ENCODE results near the gene CAMK4.

Gene CAMK4

DNA sequence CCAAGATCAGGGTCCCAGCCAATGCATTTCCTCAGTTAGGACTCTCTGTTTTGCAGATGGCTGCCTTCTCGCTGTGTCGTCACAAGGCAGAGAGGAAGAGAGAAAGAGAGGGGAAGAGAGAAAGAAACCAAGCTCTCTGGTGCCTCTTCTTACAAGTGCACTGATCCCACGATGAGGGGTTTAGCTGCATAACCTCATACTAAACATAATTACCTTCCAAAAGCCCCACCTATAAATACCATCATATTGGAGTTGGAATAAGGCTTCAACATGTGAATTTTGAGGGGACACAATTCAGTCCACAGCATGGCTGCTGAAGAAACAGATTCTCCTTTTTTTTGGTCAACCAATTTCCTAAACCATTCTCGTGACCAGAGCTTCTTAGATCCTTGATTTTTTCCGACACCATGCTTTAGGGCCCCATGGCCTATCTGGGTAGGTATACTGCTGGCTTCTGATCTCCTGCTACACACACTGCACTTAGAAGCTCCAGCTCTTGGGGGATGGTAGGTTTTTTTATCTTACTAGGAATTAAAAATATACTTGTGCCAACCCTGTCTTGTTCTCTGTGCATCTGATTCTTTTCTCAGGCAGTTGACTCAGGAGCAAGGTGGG lies 5.1 kb downstream of the CAMK4 start:
- no peak for DNase-seq

DNA sequence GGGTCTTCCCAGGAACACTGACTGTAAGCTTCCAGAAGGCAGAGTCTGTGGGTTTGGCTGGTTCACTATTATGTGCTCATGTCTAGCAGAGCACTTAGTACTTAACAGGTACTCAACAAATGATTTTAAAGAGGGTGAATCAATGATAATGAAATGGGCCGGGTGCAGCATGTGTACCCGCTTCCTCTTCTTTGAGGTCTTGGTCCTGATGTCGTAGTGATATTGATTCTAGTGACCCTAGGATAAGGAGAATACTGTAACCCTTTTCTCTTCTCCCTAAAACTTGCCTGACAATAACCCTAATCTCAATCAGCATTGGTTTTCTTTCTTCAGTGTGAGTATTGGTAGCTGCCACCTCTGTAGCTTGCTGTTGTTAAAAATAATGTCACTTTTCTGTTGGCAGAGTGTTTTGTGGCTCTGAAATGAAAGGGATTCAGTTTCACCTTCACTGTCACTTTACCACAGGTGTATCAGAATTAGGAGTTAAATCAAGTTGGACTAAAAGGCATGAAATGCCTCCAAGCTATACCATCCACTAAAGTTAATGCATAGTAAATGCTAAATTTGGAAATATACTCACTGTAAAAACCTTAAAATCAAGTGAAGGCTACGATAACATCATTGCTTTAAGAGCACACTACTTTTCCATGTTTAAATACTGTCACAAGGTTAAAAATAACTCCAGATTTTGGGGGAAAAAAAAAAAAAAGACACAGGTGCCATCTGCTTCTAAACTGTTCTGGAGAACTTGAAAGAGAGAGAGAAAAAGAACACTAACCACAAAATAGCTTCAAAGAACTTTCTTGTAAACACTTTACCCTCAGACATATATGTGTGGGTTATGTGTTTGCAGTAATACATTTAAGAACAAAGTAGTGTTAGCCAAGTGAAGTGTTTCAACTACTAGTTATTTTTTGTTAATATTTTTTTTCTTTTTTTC lies 6.0 kb downstream of the CAMK4 start:
- no peak for DNase-seq

DNA sequence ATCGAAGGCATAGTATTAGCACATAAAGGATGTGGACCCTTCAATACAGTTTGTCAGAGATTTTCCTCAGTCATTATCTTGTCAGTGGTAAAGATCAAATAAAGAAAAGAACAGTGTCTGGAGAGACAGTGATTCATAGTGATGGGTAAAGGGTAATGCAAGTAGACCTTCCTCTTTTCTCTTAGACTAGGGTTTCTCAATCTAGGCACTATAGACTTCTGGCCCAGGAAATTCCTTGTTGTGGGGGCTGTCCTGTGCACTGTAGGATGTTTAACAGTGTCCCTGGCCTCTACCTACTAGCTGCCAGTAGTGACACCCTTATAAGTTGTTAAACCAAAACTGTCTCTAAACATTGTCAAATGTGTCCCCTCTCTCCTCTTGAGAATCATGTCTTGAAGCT lies 6.9 kb downstream of the CAMK4 start:
- no peak for DNase-seq

DNA sequence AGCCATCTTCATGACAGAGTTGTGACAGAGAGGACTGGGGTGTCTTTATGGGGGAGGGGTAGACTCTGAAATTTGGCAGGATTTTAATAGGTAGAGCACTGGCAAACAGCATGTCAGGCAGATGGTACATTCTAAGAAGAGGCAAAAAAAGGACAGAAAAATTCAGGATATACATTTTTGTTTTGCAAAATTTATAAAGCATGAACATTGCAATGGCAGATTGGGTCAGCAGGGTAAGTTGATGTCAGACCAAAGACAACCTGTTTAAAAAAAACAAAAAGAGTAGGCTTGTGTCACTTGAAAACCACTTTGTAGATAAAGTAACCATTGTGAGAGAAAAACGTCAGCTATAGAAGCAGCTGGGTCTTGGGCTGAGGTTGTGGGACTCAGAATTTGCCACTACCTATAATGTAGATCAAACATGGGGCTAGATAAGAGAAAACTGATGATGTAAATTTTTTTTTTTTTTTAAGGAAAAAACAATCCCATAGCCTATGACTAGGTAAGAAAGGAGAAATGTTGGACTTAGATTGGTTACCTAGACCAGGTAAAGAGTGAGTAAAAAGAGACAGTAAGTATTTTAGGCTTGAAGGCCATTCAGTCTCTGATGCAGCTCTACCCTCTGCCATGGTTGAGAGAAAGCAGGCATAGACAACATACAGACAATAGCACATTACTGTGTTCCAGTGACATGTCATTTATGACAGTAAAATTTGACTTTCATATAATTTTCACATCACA lies 8.3 kb downstream of the CAMK4 start:
- no peak for DNase-seq

DNA sequence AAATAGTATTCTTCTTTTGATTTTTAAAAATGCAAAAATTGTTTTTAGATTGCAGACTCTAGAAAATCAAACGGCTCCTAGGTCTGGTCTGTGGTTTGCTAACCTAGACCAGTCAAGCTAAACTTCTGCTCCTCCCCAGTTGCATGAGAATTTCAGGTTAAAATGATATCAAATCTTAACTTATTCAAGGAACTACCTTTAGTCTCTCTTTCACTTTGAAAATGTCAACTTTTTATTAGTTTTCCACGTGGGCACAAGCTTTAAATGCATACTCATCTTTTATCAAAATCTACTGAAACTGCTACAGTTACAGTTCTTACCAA lies 8.8 kb downstream of the CAMK4 start:
- DNase-seq, result no peak

DNA sequence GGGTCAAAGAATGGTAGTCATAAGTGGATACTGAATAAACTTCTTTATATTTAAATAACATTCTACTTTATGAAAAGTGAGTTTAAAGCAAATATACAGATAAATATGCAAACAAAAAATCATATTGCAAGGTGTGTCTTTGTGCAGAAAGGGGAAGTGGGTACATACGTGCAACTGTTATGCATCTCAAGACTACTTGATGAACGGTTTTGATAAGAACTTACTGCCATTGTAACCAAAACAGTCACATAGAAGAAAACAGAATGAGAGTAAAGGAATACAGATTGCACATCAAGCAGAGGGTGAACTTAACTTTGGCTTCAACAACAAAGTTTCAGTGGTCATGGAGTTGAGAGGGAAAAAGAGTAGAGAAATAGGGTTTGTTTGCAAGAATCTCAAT lies 9.9 kb downstream of the CAMK4 start:
- DNase-seq, result no peak

DNA sequence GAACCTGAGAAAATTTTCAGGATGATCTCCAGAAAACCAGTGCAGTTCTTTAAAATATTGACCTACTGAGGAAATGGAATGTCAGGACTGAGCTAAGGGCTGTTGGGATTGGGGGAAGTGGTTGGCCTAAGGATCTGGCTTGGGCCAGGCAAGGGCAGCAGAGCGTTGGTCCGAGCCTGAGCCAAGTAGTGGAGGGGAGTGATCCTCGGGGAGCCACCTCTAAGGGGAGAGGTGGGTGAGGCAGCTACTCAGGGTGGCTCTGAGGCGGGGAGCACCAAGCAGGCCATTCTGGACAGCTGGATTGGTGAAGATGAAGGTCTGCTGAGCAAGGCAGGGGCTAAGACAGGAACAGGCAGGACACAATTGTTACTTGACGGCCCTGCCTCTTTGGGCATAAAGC lies 11.5 kb downstream of the CAMK4 start:
- DNase-seq, result no peak

DNA sequence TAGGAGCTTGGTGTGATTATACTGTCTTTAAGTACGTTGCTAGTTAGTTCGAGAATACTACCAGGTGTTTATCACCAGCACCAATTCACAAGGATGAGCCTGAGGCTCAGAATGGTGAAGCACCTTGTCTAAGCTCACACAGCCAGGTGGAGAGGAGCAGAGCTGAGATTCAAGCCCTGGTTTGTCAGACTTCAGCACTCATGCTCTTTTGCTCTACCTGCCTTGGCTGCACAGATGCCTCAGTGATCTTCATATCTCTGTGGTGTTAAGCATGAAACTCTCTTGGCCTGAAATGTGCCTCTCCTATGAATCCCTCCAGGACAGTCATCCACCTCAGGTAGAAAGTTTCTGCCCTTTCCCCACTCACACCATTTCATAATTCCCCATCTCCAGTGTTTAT lies 12.2 kb downstream of the CAMK4 start:
- DNase-seq, result no peak

DNA sequence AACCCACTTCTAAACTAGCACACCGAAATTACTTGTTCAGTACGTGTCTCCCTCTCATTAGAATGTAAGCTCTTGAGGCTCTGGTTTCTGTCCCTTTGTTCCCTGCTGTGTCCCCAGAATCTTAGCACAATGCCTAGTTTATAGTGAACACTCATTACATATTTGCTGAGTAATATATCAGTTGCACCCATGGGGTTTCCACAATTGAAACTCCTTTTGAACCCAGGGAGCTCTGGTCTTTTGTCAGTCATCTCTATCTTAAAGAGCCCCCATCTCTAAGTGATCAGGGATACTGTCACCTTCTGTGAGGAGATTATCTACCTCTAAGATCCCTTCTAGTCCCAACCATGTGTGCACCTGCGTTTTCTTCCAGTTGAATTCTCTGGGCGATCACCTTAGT lies 12.8 kb downstream of the CAMK4 start:
- DNase-seq, result no peak

DNA sequence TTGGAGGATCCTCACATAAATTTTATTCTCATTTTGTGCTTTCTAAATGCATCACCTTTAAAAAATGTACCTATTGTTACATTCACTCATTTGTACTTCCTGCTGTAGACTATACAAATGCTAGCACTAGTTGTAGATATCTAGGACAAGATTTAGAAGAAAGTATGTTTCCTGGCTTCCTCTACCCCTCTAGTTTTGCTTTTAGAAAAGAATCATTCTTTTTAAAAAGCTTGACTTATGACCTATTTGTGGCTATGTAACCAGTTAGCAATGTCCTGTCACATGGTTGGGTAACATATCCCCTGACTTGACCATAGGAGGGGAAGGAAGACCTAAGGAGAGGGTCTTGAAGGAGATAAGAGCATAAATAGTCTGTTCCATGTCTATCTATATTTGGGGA lies 13.3 kb downstream of the CAMK4 start:
- no peak for DNase-seq

DNA sequence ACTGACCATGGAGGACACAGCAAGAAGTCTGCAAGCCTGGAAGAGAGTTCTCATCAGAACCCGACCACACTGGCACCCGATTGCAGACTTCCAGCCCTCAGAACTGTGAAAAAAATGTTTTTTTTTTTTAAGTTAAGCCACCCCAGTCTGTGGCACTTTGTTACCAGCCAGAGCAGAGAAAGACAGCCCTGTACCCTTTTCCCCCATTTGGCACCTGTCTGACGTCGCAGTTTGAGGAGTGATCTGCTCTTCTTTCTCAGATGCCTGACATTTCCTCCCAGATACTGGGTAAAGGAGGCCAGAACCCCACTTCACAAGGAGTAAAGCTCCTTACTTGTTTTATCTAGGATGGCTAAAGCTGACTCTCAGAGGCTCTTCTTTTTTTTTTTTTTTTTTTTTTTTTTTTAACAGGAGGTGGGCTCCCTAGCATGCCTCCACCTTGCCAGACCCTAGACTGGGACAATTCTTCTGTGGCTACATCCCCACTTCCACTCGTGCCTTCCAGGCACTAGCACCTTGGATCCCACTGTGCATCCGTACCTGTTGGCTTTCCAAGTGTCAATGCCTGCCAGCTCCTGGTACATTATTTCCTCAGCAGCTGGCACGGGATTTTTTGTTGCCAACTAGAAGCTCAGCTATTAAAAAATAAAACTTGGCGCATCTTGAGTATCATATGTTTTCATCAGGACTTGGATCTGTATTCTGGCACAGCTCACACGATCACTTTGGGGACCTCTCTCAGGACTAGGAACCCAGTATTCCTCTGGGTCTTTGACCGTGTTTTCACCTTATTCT lies 14.4 kb downstream of the CAMK4 start:
- DNase-seq, result no peak

DNA sequence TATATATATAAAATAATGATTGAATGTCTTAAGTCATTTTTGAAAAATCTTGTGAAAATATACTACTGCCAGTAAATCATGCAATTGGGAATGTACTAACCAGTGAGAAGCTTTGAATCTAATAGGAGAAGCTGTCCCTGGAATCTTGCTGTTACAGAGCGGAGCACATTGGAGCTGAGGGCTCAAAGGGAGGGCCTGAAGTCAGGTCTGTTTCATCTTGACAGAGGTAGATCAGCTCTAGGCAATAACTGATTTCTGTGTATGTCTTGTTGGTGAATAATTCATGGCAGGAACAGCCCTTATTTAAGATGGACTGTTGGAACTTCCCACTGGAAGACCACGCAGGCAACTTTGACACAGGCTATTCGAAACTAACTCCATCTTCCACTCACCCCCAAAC lies 17.5 kb downstream of the CAMK4 start:
- no peak for DNase-seq

DNA sequence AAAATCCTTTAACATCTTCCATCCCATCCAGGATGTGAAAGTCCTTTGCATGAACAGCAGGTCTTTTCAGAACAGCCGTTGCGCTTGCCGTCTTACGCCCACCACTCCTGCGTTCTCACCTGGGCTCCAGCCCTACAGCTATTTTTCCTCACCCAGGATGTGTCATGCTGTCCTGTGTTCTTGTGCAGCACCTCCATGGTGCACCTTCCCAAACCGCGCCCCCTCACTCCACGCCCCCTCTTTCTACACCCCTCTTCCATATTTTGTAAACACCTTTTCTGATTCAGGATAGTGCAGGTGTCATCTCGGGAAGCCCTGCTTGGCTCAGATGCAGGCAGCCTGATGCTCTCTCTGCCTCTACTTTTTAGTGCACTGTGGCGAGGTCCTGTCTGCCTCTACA lies 18.4 kb downstream of the CAMK4 start:
- no peak for DNase-seq

DNA sequence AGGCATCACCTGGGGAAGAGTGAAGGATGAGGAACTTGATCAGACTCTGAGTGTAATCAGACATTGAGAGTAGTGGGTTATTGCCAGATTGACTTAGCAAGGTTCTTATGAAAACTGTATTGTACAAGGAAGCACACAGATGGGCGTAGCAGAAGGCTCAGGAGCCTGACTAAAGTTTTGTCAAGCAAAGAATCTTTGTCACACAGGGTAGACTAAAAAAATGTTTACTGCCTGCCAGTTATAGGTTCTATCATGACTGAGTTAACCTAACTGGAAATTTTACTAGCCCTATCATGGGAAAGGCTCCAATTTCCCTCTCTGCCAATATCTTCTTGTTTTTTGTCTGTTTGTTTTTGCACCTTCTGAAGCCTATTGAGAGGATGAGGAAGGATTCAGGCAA lies 19.1 kb downstream of the CAMK4 start:
- DNase-seq, result no peak

DNA sequence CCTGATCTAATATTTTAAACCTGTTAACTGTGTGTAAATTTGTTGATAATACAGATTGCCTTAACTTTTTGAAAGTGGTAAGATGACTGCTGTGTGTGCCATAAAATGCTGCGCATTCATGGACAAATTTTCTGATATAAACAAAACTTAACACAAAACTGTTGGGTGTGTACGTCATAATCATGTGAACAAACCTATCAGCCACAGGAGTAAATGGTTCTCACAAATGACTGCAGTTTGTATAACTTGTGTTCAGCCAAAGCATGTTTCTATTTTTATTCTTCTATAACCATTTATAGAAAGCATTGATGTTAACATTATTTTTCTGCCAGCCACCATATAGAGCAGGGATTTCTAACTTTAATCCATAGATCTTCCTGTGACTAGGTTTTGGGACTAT lies 21.5 kb downstream of the CAMK4 start:
- no peak for DNase-seq

DNA sequence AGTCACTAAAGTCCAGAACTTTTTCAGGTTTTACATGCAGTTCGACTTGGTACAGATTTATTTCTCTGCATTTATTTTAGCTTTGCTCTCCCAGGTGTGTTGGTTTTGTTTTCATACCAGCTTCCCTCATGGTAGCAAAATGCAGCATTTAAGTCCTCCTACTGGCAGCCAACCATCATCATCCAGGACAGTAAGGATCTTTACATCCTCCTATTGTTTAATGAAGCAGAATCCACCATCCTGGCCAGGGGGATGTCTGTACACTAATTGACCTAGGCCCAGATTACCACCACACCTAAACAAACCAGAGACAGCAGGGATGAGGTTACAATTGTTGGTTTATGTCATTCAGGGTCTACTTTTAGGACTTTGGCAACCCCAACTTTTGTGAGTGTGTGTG lies 22.3 kb downstream of the CAMK4 start:
- no peak for DNase-seq

DNA sequence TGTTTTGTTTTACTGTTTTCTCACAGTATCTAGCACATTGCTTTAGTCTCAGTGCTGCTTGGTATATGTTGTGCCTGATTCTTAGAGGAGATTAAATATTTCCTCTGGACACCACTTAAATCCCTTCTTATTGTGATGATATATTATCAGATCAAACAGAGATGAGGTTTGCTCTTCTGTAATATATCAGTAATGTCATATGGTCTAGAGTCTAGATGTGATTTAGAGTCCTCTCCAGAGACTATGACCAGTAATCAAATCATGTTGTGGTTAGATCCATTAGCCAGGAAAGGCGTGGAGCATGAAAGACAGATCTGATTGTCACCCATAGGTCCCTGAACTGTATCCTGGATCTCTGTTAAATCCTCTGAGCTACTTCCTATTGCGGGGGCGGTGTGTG lies 24.4 kb downstream of the CAMK4 start:
- no peak for DNase-seq

DNA sequence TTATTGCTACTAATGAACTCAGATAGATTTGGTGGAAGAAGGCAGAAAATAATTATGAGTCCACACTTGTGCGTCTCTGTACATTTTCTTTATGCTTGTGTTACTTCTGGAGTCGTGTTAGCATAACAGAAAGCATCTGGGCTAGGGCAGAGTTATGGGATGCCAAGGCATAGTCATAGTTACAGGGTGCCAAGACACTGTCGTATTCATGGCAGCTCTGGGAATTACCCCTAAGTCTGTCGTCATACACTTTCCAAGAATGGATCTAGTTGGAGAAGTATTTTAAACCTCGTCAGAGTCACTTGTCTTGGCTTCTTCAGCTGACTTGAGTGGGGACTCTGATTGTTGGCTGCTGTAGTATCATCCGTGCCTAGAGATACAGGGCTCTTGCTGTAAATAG lies 27.7 kb downstream of the CAMK4 start:
- no peak for DNase-seq

DNA sequence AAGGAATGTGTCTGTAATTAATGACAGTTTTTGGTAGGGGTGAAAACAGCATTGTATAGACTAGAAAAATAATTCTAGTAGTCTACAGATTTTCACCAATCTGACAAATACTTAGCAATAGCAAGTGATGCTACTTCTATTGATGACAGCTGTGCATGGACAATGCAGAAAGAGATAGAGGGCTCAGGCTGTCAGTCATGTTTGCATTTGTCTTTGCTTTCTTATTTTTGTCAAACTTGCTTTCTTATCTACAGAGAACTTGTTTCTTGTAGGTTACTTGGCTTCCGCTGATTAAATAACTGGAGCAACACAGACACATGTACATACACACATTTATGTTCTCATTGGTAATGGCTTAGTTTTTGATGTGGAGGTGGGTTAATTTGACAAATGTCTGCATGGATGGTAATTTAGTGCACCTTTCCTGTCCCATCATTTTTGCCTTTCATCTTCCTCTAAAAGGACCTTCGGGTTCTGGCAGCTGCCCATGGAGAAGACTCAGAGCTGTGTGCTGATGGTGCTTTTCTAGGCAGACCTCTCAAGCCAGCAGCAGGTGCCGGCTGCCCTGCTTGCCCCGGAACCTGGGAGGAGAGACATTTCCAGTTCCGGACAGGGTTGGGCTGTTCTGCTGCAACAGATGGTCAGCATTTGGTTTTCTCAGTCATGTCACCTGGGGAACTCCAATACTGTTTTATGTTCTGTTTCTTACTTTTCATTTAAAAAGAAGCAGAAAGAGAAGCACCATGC lies 28.8 kb downstream of the CAMK4 start:
- DNase-seq, result no peak

DNA sequence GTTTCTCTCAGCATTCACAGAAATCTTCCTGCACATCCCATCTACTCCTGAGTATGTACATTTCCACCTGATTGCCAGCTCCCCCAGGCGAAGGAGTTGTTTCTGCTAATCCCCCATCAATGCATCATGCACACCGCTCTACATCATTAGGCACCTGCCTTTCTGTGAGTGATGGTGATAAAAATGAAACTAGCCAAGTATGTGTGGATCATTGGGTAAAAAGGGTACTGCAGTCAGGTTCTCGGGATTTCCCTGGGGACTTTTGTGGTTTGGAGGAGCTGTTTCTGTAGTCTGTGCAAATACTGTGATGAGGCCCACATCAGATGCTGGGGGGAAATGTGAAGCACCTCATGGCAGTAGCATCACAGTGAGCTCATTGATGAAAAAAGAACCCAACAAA lies 30.4 kb downstream of the CAMK4 start:
- DNase-seq, result no peak

DNA sequence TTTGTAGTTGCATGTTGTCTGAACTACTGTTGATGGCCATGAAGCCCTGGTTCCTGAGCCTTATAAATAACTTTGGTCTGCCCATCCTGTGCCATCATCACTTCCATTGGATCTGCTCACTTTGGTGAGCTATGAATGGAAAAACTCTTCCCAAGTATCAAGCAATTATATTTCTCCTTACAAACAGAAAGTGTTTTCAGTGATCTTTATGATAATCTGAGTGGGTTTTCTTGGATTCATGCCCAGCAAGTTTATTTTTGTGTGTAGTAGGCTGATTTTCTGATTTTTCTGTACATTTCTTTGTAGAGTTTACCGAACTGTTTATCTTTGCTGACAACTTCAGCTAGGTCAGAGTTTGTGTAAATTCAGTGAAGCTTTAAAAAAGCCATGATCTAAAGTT lies 31.0 kb downstream of the CAMK4 start:
- peak; percentile 2 for DNase-seq

DNA sequence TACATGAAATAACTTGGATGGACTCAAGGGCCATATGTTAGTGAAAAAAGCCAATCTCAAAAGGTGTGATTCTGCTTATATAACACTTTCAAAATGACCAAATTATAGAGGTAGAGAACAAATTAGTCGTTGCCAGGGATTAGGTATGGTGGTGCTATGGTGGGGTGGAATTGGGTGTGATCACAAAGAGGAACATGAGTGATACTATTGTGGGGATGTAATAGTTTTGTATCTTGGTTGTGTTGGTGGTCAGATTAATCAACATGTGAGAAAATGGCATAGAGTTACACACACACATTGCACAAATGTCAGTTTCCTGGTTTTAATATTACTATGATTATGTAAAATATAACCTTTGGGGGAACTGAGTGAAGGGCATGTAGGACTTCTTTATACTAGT lies 31.9 kb downstream of the CAMK4 start:
- no peak for DNase-seq
